GM19372 (cell line): ENCODE measurements around the gene ERFL.
"Not testable (repeated sequence)": the region's sequence is repeated elsewhere in the genome, so short reads cannot be mapped to it uniquely, and the experiment has no call there.

Source experiments
- ATAC-seq: cut with Tn5 transposase; IDR thresholded peaks from one replicate; pipeline ENCODE4 v1.9.1; 2021; ENCODE audit warnings: mild to moderate bottlenecking, low read depth, moderate library complexity; ENCODE audit not compliant: unreplicated experiment

ERFL gene

DNA sequence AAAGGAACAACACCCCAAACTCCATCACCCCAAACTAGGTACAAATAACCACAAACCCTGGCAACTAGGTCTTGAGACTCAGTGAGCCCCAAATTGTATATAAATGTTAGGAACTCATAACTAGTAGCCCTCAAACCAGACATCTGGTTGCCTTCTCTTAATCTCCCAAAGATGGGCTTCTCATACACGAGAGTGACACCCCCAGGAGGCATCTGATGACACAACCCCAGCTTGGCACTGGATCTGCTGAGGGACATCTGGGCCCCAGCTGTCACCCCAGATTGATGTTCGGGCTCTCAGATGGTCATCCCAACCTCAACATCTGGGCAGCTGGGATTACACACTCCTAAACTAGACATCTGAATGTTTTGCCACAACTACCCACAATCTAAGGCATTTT lies 16.1 kb upstream of the ERFL start:
- ATAC-seq: no peak

DNA sequence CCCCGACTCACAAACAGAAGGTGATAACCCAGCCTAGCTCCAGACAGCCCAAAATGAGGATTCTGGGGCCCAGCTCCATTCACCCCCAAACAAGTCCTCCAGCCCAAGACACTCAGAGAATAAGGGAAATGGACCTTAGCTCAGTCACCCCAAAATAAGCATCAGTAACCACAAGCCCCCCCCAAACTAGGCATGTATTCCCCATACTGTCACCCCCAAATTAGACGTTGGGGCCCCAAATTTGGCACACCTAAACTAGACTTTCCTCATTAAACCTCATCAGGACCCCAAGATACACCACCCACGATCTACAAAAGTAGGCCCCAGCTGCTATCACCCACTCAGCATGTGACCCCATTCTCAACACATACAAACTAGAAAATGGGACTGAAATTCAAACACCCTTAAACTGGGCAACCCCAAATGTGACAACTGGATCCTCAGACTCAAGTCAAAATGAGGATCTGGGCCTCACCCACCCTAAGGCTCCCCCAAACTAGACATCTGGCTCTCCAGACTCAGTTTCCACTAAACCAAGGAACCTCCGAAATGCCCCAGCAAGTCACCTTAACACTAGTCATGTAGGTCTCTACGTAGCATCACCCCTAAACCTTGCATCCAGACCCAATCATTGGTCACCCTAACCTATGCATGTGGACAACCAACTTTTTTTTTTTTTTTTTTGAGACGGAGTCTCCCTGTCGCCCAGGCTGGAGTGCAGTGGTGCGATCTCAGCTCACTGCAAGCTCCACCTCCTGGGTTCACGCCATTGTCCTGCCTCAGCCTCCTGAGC lies 13.4 kb upstream of the ERFL start:
- ATAC-seq: no peak

DNA sequence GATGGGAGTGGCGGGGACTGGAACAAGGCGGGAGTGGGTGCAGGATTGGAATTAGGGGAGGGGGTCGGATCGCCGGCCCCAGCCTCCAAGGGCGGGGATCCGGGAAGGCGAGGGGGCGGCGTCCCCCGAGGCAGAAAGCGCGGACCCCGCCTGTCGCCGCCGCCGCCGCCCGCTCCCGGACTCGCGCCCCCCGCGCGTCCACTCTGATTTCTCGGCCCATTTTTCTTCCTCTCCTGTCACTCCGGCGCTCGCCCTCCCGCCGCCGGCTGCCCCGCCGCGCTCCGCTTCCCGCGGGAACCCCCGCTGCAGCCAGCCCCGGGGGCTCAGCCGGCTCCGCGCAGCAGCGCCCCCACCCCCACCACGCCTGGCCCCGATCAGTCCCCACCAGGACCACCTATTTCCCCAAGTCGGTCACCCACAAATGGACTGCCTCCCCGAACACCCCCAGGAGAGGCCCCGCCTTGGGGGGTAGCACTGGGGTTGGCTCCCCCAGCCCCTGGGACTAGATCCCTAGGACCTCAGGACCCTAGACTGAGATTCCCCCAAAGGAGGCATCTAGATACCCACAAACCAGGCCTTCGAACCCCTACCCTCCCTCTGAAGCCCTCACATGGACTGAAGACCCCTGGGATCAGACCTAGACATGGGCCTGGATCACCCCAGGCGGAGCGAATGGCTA lies 12.6 kb upstream of the ERFL start:
- no peak for ATAC-seq

DNA sequence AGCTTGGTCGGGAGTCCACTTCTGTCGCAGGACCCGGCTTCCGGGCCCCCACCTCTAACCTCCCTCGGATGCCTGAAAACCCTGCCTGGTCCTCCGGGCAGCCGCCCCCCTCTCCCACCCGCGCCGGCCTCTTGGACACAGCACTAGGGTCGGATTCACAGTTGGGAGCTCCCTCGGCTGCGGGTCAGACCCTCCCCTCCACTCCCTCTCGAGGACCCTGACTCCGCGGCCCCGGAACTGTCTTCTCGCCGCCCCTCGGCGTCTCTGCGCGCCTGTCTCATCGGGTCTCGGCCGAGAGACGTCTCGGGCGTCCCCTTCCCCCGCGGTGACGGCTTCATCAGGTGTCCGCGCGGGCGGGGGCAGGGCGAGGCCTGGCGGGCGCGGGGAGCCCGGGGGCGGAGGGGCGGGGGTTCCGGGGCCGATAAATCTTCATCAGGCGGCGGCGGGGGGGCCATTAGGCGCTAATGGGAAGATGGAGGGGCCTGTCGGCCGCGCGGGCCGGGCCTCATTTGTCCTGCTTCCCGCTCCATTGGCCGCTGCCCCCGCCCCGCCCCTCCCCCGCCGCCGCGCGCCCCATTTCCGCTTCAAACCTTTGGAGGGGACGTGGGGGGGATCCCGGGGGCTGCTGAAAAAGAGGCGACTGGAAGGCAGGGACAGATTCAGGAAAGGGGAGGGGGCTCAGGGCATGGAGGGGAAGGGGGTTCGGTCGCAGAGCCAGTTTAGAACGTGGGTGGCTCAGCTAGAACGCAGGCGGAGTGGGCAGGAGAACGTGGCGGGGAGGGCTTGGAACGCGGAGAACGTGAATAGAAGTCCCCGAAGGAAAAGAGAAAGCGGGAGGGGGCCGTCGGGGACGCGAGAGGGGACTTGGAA lies 11.8 kb upstream of the ERFL start:
- no peak for ATAC-seq

DNA sequence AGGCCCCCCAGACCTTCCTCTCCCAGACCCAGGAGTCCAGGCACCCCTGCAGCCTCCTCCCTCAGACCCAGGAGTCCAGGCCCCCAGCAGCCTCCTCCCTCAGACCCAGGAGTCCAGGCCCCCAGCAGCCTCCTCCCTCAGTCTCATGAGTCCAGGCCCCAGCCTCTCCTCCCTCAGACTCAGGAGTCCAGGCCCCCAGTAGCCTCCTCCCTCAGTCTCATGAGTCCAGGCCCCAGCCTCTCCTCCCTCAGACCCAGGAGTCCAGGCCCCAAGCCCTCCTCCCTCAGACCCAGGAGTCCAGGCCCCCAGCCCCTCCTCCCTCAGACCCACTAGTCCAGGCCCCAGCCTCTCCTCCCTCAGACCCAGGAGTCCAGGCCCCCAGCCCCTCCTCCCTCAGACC lies 11.0 kb upstream of the ERFL start:
- ATAC-seq: not testable (repeated sequence)

DNA sequence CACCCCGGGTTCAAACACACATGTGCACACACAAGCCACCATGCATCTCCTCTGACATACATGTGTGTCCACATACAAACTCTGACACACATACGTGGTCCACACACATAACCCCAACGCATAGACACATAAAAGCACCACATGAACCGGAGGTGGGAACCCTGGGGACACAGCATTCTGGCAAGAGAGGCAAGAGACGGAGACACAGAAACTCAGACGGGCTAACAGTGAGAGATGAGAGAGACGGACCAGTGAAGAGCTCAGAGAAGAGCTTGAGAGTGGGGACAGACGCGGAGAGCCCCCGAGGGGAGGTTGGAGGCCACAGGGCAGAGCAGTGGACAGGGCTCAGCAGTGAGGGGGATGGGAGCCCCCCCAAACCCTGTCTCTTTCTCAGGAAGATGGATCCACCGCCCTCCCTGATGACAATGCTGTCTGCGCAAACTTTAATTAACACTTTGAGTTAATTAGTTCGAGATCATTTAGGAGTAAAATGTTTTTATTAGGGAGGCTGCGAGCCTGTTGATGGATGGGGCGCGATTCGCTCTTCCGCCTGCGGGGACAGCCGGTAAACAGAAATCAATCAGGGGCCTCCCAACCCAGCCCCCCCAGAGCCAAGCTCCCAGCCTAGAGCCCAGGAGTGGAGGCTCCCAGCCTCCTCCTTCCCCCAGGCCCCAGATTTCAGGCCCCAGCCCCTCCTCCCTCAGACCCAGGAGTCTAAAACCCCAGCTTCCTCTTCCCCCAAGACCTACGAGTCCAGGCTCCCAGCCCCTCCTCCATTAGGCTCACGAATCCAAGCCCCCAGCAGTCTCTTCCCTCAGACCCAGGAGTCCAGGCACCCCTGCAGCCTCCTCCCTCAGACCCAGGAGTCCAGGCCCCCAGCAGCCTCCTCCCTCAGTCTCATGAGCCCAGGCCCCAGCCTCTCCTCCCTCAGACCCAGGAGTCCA lies 9.5 kb upstream of the ERFL start:
- no peak for ATAC-seq

DNA sequence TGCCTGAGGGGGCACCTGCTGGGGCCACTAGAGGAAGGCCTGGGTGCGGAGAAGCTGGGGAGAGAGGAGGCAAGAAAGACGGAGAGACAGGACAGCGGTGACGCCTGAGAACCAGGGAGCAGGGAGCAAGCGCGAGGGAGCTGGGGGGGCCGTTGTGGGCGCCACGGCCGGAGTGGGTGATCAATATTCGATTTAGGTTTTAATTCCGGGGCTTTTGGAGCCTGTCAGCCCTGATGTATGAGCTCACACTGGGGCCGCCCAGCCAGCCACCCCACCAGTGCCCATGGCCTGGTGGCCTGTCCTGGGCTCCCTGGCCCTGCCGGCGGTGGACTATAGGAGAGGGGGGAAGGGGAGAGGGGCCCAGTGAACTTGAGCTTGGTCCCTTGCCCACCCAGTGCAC lies 8.7 kb upstream of the ERFL start:
- no peak for ATAC-seq

DNA sequence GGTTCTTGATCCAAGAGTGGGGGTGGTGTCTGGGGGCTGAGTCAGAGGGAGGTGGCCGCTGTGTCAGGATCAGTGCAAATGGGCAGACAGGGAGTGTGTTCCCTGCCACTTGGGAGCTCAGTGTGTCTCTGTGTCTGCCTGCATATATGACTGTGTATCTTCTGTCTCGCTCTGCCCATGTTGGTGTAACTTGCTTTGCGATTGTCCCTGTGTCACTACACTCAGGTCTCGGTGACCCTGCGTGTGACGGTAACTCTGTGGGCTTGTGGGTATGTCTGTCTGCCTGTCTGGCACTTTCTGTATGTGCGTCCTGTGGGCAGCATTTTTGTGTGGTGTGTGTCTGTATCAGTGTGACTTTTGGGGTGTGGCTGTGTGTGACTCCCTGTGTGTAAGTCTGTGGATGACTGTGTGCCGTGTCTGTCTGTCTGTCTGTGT lies 8.2 kb upstream of the ERFL start:
- ATAC-seq: no peak

DNA sequence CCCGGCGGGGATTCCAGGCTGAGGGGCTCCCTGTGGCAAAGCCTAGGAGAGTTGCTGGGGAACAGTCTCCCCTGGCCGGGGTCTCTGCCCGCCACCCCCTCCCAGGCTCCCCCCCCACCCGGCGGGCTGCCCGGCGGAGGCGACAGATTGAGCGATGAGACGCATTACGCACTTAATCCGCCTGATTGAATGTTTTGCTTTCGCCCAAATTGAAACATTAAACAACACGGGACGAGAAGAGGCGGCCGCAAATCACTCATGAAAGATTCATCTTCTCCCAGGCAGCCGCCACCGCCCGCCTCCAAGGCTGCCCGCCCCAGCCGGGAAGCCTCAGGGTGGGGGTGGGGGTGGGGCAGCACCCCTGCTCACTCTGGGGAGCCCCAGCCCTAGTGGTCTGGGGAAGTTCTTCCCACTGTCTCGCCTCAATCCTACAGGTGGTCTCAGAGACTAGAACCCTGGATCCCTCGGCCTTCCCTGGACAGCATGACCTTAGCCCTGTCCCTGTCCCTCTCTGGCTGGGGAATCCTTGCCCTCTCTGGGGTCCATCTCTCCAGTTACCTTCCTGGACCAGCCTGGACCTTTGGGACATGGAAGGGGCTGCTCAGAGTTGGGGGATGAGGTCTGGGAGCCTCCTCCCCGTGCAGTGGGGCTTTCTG lies 7.6 kb upstream of the ERFL start:
- no peak for ATAC-seq

DNA sequence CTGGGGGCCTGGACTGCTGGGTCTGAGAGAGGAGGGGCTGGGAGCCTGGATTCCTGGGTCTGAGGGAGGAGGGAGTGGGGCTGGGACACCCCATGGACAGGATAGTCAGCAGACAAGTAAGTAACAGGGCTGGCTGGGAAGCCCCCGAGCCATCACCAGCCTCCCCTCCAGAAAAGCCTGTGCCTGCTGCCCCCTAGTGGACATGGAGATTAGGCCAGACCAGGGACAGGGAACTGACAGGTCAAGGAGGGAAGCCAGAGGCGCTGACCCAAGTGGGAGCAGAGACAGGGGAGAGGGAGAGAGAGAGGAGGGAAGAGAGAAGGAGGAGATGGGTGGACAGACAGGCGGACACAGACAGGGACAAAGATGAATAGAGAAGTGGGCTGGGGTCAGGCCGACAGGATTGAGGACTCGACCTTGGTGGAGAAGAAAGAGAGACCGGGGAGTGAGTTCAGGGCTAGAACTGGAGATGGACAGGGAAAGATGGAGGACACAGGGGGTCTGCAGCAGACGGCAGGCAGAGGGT lies 6.7 kb upstream of the ERFL start:
- no peak for ATAC-seq

DNA sequence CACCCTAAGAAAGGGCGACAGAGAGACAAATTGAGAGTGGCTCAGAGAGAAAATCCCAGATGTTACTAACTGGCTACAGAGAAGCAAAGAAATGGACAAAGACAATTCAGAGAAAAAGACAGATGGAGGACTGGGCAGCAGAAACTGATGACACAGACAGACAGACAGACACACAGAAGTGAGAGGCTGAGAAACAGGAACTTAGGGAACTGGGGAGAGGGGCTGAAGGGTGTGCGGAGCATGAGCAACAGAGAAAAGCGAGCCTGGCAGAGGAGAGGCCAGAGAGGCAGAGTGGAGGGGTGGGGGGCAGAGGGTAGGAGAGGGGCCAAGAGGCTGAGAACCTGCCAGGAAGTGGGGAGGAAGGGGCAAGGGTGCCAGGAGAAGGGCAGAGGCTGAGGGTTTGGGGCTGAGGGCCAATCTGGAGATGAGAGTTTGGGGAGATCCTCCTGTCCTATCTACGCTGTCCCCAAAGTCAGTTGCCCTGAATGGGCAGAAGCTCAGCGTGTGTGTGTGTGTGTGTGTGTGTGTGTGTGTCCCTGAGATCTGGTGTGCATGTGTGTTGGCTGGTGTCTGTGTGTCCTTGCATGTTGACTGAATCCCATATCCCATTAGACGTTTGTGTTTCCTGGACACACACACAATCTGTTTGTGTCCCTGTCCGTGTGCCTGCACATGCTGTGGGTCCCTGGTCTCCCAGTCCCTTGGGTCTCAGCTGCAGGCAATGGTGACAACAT lies 5.6 kb upstream of the ERFL start:
- ATAC-seq: no peak

DNA sequence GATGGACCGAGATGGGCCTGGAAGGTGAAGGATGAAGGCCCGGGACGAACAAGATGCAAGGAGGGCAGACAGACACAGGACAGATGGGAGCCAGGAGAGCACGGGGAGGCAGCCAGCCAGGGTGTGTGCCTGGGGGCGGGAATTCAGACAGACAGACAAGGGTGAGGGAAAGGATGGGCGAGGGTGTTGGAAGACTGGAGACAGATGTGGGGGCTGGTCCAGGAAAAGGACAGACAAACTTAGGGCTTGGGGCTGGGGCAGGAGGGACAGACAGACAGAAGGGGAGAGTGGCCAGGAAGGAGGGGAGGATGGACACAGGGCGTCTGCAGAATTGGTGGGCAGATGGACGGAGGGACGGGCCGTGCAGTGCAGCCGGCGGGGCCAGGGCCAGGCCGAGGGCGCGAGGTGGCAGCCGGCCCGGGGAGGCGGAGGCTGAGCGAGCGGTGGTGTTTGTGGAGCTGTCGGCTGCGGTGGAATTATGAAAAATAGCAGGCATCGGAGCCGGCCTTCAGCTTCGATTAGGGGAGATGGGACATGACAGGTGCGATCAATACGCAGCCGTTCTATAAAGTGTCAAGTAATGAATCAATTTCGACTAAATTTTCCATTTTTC lies 4.6 kb upstream of the ERFL start:
- ATAC-seq: no peak

DNA sequence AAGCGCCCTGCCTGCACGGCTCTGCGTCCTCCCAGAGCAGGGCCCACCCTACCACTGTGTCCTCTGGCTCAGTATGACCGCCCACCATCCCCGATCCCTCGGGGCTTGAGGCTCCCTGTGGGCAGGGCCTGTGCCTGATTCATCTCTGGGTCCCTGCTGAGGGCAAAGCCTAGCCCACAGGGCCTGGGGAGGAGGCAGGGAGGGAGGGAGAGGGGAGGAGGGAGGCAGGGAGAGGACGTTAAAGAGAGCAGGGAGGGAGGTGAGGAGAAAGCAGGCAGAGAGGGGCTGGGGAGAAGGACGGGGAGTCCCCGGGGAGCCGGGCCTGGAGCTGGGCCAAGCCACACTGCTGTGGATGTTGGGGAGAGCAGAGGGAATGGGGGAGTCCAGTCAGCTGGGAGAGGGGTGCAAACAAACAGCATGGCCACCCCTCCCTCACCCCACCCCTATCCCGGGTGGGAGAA lies 4.0 kb upstream of the ERFL start:
- ATAC-seq: no peak

DNA sequence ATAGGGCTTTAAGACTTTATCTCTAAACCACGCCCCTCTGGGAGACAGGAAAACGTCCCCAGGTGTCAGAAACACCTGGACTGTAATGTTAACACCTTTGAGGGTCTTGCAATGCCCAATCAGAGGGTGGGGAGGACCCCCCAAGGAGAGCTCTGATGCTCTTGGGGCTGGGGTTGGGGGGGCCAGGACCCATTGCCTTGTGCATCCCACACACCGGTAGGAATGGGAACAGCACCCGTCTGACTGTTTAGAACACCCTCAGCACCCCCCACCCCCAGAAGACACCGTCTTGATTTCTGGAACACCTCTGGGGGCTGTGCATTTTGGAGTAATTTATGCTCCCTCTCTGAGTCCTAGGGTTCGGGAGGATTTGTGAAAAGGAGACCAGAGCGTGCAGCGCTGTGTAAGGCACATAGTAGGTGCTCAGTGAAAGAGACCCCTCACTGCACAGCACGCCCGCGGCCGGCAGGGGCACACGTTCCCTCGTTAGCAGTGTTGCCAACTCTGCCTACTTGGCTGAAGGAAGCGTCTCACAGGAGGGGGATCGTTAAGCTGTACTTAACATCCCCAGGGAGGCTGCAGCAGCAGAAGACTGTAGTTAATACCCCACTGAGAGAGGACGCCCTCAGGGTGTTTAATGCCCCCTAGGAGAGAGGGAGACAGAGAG lies 2.8 kb upstream of the ERFL start:
- ATAC-seq: no peak

DNA sequence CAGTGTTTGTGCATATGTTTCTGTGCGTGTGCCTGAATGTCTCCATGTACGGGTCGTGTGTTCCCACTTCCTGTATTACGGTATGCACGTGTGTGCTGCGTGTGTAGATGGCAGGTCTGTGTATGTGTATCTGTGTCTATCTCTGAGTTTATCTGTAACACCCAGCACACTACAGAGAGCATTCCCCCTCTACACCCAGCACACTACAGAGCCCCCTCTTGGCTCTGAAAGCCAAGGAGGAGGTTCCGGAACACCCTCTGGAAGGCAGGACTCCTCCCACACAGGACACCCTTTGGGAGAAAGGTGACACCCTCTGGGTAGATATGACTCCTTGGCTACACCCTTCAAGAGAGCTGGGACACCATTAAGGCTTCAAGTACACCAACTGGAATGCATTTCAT lies 2.1 kb upstream of the ERFL start:
- ATAC-seq: no peak

DNA sequence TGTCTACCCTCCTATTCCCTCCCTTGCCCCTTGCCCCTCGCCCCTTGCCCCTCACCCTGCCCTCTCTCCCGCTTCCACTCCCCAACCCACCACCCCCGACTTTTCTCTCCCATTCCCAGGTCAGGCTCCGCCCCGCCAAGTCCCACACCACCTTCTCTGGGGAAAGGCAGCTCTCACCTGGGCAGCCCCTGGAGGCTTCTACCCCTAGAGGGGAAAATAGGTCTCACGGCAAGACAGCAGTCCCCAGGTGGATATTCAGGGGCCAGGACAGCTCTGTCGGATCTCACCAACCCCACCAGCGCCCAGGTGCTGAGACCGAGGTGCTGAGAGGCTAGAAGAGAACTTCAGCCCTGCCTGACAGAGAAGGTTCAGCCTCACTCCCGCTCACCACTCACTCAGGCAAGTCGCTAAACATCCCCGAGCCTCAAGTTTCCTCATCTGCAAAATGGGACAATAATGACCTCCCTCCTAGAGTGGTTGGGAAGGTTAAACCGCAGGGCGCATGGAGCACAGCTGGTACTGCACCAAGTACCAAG lies 1.4 kb upstream of the ERFL start:
- no peak for ATAC-seq

DNA sequence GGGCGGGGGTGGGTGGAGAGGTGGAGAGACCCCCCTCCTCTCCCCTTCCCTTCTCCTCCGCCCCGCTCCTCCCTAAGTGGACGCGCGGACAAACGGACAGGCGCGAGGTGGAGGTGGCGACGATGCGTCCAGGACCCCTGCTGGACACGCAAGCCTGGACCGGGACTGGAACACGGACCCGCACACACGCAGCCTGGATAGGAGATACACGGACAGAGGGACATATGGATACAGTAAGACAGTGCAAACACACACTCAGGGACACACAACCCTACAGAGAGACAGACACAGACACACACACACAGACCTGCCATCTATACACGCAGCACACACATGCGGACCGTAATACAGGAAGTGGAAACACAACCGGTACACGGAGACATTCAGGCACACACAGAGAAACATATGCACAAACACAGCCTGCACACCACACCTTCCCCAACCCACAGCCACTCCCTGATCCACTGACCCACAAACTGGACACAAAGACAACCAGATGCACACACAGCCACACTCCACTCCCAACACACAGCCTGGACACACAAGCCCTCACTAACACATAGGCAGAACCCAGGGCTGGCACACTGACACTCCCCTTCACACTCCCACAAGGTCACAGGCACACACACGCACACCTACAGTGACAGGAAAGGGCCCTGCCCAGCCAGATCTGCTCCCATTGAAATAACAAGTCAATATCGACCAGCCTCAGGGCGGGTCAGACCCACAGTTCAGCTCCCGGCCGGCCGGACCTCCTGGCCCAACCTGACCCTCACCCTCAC lies 696 bp upstream of the ERFL start:
- no peak for ATAC-seq
